HG02763 (cell line): ENCODE data around the gene TNPO2.

ENCODE experiments used
- ATAC-seq: cut with Tn5 transposase; IDR thresholded peaks from one replicate; pipeline ENCODE4 v1.9.1; 2021; ENCODE audit warnings: mild to moderate bottlenecking, moderate library complexity; ENCODE audit not compliant: unreplicated experiment

The TNPO2 gene

GRCh38 chr19:12723641-12724426 lies at the start of gene TNPO2:
TSS of gene TNPO2 (minus strand) at chr19:12723932. CDS start at chr19:12720977, 2,955 bp downstream.
- ATAC-seq = no peak

GRCh38 chr19:12772323-12772722 lies 48.6 kb upstream of the TNPO2 start:
- no peak for ATAC-seq

GRCh38 chr19:12770922-12771321 lies 47.2 kb upstream of the TNPO2 start:
- no peak for ATAC-seq

- ATAC-seq = no peak
Observed at GRCh38 chr19:12769689-12770088, 46.0 kb upstream of the TNPO2 start.

GRCh38 chr19:12767666-12768065 lies 43.9 kb upstream of the TNPO2 start:
- ATAC-seq = no peak

- ATAC-seq = no peak
Observed at GRCh38 chr19:12767150-12767549, 43.4 kb upstream of the TNPO2 start.

- peak; percentile 53 for ATAC-seq
Observed at GRCh38 chr19:12766051-12766521, 42.4 kb upstream of the TNPO2 start.

GRCh38 chr19:12764698-12765097 lies 41.0 kb upstream of the TNPO2 start:
- no peak for ATAC-seq

GRCh38 chr19:12763100-12763499 lies 39.4 kb upstream of the TNPO2 start:
- no peak for ATAC-seq

- no peak for ATAC-seq
Observed at GRCh38 chr19:12759686-12760085, 36.0 kb upstream of the TNPO2 start.

GRCh38 chr19:12757544-12758274 lies 34.0 kb upstream of the TNPO2 start:
- ATAC-seq = no peak

GRCh38 chr19:12756150-12756883 lies 32.6 kb upstream of the TNPO2 start:
- ATAC-seq = no peak

- ATAC-seq = no peak
Observed at GRCh38 chr19:12754465-12755196, 30.9 kb upstream of the TNPO2 start.

- no peak for ATAC-seq
Observed at GRCh38 chr19:12752056-12752781, 28.5 kb upstream of the TNPO2 start.

GRCh38 chr19:12751635-12752034 lies 27.9 kb upstream of the TNPO2 start, which contains the start of gene BEST2:
TSS of gene BEST2 (plus strand) at chr19:12751791. CDS start at chr19:12752593, 802 bp downstream.
- ATAC-seq = no peak

- ATAC-seq = no peak
Observed at GRCh38 chr19:12750851-12751250, 27.1 kb upstream of the TNPO2 start.

GRCh38 chr19:12749938-12750521 lies 26.3 kb upstream of the TNPO2 start:
- ATAC-seq = no peak

- no peak for ATAC-seq
Observed at GRCh38 chr19:12748489-12748888, 24.8 kb upstream of the TNPO2 start.

- no peak for ATAC-seq
Observed at GRCh38 chr19:12745166-12745897, 21.6 kb upstream of the TNPO2 start.
